Upper lobe of left lung (tissue), 4 donors: ENCODE data around the gene KIF26B.

ENCODE experiments used
- EP300 ChIP-seq, 4 donors: sonication (generic); formaldehyde crosslinking; IDR thresholded peaks; one replicate each; pipeline ENCODE4 v1.5.1; 2017; ENCODE audit warnings: antibody characterized with exemption in 4 of 4, control low read depth in 2 of 4
- POLR2A ChIP-seq, 4 donors: fragments of 450-650 bp; IDR thresholded peaks; one replicate each; pipeline ENCODE4 v1.5.1; 2016 to 2017; ENCODE audit warnings: antibody characterized with exemption in 4 of 4, mild to moderate bottlenecking in 2 of 4
- POLR2AphosphoS5 ChIP-seq, 2 donors: sonication (generic); formaldehyde crosslinking; IDR thresholded peaks; one replicate each; pipeline ENCODE4 v1.5.1; 2017; ENCODE audit warnings: antibody characterized with exemption in 2 of 2
- TF ChIP-seq, protein P1 (sequence below), 6 experiments: fragments of 450-650 bp in 4 of 6; fragments of 200-600 bp in 2 of 6; sonication (generic) in 2 of 6; IDR thresholded peaks; one replicate each; pipeline ENCODE4 v1.5.1; 2016 to 2019; ENCODE audit warnings: antibody characterized with exemption in 6 of 6

DNA sequence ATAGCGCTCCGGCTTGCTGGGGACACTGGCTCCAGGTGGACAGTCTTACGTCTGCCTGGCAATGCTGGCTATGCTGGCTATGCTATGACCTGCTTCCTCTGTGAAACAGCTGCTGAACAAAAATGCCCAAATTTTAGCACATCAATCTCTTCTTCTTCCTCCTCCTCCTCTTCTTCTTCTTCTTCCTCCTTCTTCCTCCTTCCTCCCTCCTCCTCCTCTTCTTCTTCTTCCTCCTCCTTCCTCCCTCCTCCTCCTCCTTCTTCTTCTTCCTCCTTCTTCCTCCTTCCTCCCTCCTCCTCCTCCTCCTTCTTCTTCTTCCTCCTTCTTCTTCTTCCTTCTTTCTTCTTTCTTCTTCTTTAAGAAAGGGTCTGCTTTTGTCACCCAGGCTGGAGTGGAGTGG is 401.3 kb downstream of the KIF26B start:
- TF ChIP-seq, protein P1, sequence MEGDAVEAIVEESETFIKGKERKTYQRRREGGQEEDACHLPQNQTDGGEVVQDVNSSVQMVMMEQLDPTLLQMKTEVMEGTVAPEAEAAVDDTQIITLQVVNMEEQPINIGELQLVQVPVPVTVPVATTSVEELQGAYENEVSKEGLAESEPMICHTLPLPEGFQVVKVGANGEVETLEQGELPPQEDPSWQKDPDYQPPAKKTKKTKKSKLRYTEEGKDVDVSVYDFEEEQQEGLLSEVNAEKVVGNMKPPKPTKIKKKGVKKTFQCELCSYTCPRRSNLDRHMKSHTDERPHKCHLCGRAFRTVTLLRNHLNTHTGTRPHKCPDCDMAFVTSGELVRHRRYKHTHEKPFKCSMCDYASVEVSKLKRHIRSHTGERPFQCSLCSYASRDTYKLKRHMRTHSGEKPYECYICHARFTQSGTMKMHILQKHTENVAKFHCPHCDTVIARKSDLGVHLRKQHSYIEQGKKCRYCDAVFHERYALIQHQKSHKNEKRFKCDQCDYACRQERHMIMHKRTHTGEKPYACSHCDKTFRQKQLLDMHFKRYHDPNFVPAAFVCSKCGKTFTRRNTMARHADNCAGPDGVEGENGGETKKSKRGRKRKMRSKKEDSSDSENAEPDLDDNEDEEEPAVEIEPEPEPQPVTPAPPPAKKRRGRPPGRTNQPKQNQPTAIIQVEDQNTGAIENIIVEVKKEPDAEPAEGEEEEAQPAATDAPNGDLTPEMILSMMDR (IDR thresholded peaks at IDR 0.05) = no peak
- no peak for TF ChIP-seq POLR2A (IDR thresholded peaks at IDR 0.05)
- TF ChIP-seq EP300 (IDR thresholded peaks at IDR 0.05) = no peak
- no peak for TF ChIP-seq POLR2AphosphoS5 (IDR thresholded peaks at IDR 0.05)
